PFSK-1 (cell line): ENCODE measurements around the gene HTATSF1.

Experiments used
- FOXP2 ChIP-seq: optimal IDR thresholded peaks from 2 replicates; pipeline ENCODE3; 2011; ENCODE audit warnings: borderline replicate concordance, control low read depth, inconsistent platforms; ENCODE audit not compliant: insufficient read depth; ENCODE audit errors: extremely low read length, extremely low read depth
- POLR2AphosphoS5 ChIP-seq: IDR thresholded peaks from 2 replicates; pipeline ENCODE4 v1.6.1; 2012; ENCODE audit warnings: low read depth, mild to moderate bottlenecking, control low read depth, low read length, moderate library complexity
- SIN3A ChIP-seq: IDR thresholded peaks from 2 replicates; pipeline ENCODE4 v1.6.1; 2012; ENCODE audit warnings: mild to moderate bottlenecking, low read length, moderate library complexity, borderline replicate concordance; ENCODE audit not compliant: insufficient read depth
- TAF1 ChIP-seq: IDR thresholded peaks from 2 replicates; pipeline ENCODE4 v1.6.1; 2012; ENCODE audit warnings: low read length, control low read depth, borderline replicate concordance; ENCODE audit not compliant: insufficient read depth
- TF ChIP-seq, protein P1 (sequence below), 2 experiments: IDR thresholded peaks; 2 replicates each; pipeline versions ENCODE4 v1.6.1 to v1.8.0; 2011 to 2012; ENCODE audit warnings: low read depth in 2 of 2, low read length in 2 of 2, control low read depth in 1 of 2, inconsistent platforms in 1 of 2, mild to moderate bottlenecking in 1 of 2, moderate library complexity in 1 of 2; ENCODE audit not compliant: insufficient read depth in 1 of 2

DNA sequence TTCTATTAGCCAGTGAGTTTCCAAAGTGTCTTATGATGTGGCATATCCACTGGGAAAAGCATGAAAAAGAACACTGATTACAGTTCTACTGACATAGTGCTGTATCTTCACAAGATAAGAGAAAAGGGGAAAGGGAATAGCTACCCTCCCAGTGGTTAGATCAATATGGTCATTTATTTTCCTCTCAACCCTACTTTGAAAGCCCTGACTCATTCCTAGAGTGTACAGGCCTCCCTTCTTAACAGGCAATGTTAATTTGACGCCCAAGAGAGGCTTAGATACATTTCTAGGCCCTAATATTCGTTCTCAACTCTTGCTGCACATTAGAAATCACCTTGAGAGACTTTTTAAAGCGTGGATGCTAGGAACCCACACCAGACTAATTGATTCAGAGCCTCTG, 30.1 kb upstream of the HTATSF1 start:
- TF ChIP-seq, protein P1, sequence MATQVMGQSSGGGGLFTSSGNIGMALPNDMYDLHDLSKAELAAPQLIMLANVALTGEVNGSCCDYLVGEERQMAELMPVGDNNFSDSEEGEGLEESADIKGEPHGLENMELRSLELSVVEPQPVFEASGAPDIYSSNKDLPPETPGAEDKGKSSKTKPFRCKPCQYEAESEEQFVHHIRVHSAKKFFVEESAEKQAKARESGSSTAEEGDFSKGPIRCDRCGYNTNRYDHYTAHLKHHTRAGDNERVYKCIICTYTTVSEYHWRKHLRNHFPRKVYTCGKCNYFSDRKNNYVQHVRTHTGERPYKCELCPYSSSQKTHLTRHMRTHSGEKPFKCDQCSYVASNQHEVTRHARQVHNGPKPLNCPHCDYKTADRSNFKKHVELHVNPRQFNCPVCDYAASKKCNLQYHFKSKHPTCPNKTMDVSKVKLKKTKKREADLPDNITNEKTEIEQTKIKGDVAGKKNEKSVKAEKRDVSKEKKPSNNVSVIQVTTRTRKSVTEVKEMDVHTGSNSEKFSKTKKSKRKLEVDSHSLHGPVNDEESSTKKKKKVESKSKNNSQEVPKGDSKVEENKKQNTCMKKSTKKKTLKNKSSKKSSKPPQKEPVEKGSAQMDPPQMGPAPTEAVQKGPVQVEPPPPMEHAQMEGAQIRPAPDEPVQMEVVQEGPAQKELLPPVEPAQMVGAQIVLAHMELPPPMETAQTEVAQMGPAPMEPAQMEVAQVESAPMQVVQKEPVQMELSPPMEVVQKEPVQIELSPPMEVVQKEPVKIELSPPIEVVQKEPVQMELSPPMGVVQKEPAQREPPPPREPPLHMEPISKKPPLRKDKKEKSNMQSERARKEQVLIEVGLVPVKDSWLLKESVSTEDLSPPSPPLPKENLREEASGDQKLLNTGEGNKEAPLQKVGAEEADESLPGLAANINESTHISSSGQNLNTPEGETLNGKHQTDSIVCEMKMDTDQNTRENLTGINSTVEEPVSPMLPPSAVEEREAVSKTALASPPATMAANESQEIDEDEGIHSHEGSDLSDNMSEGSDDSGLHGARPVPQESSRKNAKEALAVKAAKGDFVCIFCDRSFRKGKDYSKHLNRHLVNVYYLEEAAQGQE (IDR thresholded peaks at IDR 0.05; ENCODE audit: insufficient read depth in 1 of 2, low read depth in 2 of 2, low read length in 2 of 2), result no peak
- TF ChIP-seq POLR2AphosphoS5, result no peak
- no peak for TF ChIP-seq TAF1
- no peak for TF ChIP-seq FOXP2
- no peak for TF ChIP-seq SIN3A
